Activated CD4-positive, alpha-beta T cell treated with anti-CD3 and anti-CD28 coated beads, Interleukin-2, amount 50 U/mL, for 48 hours (primary cell): ENCODE data around the gene INPP5F.
"Not testable (repeated sequence)": the region's sequence is repeated elsewhere in the genome, so short reads cannot be mapped to it uniquely, and the experiment has no call there.

Experiments used
- DNase-seq, 2 experiments: peaks; one replicate each; pipeline ENCODE4 v3.0.0-alpha.2; 2020

INPP5F gene

DNA sequence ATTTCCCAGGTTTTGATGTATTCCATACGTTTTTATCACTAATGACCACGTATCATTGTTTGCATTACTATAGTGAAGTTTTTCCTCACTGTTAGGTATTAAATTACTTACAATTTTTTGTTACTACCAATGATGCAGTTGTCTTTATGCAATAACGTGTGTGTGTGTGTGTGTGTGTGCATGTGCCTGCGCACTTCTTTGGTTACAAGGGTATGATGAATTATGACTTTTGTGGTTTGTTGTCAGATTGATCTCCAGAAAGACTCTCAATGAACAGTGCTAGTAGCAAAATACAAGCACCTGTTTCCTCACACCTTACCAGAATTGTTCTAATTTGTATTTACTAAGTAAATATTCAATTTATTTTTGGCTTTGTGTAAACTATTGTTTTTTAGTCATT, 95.3 kb downstream of the INPP5F start:
- no peak for DNase-seq

DNA sequence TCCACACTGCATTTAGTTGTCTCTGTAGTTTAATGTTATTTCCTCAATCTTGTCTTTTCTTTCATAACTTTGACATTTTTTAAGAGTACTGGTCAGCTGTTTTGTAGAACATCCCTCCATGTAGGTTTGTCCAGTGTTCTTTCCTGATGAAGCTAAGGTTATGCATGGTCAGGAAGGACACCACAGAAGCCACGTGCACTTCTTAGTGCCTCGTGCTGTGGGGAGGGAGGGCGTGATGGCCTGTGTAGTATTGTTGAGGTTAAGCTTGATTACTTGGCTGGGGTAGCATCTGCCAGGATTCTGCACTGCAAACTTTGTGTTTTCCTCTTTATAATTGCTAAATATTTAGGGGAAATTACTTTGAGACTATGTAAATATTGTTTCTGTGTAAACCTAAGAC, 98.4 kb downstream of the INPP5F start:
- no peak for DNase-seq

DNA sequence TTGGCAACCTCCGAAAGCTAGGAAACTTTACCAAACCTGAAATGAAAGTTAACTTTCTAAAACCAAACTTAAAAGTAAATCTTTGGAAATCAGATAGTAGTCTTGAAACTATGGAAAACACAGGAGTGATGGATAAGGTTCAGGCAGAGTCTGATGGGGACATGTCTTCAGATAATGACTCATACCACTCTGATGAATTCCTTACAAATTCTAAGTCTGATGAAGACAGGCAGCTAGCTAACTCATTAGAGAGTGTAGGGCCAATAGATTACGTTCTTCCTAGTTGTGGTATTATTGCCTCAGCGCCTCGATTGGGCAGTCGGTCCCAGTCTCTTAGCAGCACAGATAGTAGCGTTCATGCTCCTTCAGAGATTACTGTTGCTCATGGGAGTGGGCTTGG, 100.9 kb downstream of the INPP5F start:
- no peak for DNase-seq

DNA sequence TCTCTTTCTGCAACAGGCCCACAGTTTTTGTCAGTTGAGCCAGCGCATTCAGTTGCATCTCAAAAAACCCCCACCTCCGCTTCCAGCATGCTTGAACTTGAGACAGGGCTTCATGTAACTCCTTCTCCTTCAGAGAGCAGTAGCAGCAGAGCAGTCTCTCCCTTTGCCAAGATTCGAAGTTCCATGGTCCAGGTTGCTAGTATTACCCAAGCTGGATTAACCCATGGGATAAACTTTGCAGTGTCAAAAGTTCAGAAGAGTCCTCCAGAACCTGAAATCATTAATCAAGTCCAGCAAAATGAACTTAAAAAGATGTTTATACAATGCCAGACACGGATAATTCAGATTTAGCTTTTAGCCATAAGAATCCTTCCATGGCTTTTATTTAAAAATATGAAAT, 101.6 kb downstream of the INPP5F start:
- DNase-seq, result no peak

DNA sequence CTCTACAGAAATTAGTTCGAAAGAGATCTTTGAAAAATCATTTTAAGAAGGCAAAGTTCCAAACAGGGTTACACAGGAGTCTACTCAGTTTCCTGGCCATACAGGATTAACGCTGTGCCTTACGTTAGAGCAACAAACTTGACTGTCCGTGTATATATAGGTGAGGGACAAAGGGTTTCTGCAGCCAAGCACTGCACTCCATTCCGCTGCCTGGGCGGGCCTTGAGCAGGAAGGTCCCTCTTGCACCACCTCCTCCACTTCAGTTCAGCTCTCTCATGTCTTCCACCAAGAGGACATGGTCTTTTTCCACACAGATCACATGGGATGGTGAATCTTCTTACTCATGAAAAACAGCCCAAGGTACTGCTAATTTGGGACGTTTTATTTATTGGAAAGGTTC, 103.6 kb downstream of the INPP5F start:
- no peak for DNase-seq

DNA sequence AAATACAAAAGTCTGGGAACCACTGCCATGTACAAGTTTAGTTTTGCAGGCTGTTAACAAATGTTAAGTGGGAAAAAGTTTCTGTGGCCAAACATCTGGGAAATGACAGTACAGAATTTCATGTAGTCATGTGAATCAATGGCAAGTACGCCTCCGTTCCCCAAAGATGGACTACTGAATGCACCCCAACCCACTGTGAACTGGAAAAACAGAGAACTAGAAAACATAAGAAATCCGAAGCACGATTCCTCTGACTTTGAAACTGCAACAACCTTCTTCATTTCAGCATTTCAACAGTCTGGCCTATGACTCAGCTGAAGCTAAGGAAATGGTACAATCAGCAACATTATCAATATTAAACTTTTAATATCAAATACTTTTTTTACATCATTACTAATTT, 105.0 kb downstream of the INPP5F start:
- DNase-seq, result no peak

DNA sequence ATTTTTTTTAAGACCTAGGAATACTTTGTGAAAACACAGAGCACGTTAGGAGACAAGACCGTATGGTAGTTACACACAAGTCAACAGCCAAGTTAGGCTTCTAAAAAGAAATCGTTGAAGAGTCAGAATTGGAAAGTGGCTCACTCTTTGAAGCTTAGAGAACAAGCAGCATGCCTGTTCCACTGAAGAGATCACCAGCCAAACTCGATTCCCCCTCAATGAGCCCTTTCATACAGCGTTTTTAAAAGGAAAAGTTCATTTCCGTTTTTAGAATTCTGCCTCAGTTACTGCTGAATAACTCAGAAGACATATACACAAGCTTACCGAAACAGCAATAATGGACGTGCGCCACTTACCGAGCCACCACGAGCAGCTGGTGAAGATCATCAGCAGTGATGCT, 105.8 kb downstream of the INPP5F start:
- no peak for DNase-seq

DNA sequence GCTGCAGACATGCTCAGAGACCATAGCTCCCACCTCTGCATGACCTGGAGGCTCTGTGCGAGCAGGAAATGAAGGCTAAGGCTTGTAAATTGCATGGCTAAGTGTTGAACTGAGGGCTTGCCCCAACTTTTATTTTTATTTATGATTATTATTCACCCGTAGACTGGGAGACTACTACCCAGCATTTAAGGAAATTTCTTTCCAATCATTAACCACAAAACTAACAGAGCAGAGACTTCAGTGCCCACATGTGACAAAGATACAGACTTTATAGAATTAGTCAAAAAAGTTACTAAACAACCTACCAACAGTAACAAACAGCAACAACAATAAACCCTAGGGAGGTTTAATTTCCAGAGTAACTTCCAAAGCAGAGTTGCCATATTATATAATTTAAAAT, 107.1 kb downstream of the INPP5F start:
- DNase-seq, result no peak

DNA sequence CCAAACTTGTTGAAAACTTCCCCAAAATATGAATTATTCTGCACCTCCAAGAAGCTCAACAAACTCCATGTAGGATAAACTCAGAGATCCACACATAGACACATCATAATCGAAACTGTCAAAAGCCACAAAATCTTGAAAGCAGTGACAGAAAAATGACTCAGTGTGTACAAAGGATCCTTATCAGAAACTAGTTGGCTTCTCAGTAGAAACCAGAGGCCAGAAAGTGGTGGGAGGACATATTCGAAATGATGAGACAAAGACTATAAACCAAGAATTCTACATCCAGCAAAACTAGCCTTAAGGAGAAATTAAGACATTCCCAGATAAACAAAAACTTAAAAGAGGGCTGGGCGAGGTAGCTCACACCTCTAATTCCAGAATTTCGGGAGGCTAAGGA, 108.3 kb downstream of the INPP5F start:
- peak in 1 of 2 experiments; percentile 20 for DNase-seq

DNA sequence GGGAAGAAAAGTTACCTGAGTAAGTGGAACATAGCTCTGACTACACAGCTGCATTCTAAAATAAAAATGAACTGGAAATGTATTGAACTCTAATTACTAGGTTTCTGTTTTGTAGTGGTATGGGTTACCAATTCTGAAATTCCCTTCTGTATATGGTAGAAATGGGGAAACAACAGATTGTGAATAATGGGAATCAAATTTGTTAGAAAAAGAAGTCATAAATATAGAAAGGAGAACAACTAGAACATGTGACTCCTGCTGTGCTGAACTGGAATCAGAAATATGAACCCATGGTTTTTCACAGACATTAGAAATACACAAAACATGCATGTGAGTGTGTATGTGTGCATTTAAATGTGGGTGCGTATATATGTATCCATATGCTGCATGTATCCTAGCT, 119.8 kb downstream of the INPP5F start:
- DNase-seq, result no peak

DNA sequence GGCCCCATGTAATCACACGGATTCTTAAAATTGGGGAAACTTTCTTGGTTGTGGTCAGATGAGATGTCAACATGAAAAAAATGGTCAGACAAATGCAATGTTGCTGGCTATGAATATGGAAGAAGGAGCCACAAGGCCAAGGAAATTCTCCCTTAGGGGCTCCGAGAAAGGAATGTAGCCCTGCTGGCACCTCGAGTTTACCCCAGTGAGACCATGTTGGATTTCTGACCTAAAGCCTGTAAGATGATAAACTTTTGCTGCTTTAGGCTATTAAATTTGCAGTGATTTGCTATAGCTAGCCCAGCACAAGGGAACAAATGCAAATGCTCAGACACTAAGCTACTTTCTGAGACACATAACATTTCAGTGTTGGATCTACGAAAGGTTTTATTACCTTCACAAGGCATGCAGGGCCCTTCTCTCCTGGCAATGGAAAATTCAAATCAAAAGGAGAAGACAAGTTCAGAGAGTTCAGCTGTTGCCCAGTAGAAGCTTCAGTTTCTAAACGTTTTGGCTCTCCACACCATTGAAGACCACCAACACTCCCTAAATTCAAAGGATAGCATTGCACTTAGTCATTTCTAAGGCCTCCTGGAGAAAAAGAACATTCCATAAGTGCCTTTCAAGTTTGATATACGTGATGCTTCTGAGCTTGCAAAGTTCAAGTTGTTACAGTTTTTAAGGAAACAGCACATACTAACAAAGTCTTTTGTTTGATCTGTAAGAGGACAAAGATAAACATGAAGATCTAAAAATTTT, 123.4 kb downstream of the INPP5F start:
- DNase-seq, result no peak

DNA sequence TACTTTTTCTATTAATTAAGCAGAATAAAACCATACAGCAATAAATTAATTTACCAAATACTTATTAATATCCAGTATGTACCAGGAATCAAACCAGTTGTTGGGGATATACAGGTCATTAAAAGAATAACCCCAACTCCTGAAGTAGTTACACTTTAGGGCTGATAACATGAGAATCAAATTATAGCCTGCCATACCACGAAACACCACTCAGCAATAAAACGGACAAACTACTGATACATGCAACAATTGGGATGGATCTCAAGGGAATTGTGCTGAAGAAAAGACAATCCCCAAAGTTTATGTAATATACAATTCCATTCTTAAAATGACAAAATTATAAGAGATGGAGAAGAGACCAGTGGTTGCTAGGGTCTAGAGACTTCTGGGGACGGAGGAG, 124.1 kb downstream of the INPP5F start:
- DNase-seq, result no peak

DNA sequence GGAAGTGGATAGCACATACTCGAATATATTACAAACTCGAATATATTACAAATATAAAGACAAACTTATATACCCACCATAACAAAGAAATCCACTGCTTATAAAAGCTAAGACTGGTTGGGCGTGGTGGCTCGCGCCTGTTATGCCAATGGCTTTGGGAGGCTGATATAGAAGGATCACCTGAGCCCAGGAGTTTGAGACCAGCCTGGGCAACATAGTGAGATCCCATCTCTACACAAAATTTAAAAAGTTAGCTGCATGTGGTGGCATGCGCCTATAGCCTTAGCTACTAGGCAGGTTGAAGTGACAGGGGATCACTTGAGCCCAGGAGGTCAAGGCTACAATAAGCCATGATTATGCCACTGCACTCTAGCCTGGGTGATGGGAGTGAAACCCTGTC, 126.4 kb downstream of the INPP5F start:
- DNase-seq, result no peak

DNA sequence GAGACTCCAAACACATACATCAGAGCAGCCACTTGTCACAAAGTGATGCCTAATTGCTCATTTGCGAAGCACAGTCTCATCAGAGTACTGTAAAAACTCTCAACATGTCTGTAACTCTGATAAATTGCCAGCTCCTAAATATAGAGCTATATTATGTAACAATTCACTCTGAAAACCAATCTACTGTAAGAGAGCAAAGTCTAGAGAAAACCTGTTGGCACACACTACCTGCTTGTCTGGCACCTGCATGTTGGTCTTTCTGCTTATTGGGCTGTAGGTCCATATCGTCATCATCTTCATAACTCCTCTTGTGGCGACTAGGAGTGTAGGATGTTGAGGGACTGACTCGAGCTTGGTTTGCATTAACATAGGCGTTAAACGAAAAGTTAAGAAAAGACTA, 127.0 kb downstream of the INPP5F start:
- DNase-seq, result no peak

DNA sequence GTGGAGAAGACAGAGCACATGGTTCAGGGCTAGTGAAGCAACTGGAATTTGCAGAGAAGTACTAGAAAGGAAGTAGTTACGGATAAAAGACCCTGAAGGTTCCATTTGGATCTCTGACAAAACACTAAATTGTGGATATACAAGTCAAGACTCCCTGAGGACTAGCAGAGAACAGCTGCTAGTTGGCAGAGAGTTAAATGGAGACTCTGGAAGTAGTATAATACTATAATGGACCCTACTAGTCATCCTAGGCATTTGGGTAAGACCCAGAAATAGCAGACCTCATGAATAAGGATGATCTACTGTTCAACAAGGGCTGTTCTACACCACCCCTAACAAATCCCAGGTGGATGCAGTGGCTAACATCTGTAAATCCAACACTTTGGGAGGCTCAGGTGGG, 127.7 kb downstream of the INPP5F start:
- DNase-seq, result no peak

DNA sequence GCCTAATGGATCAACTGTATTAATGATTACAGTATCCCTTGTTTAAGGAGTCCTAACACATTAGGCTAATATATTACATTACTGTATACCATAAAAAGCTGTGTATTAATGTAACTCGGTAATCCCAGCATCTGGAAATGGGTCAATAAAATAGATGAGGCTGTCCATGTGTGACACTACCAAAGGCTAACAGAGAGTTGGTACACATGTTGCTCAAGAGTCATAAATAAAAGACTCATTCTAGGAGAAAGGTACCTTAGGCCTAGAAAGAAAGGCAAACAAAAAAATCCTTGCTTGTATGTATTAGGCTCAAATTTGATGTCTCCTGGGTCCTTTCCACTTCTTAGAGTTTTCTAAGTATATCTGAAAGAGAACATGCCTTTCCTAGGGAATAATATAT, 132.2 kb downstream of the INPP5F start:
- no peak for DNase-seq

DNA sequence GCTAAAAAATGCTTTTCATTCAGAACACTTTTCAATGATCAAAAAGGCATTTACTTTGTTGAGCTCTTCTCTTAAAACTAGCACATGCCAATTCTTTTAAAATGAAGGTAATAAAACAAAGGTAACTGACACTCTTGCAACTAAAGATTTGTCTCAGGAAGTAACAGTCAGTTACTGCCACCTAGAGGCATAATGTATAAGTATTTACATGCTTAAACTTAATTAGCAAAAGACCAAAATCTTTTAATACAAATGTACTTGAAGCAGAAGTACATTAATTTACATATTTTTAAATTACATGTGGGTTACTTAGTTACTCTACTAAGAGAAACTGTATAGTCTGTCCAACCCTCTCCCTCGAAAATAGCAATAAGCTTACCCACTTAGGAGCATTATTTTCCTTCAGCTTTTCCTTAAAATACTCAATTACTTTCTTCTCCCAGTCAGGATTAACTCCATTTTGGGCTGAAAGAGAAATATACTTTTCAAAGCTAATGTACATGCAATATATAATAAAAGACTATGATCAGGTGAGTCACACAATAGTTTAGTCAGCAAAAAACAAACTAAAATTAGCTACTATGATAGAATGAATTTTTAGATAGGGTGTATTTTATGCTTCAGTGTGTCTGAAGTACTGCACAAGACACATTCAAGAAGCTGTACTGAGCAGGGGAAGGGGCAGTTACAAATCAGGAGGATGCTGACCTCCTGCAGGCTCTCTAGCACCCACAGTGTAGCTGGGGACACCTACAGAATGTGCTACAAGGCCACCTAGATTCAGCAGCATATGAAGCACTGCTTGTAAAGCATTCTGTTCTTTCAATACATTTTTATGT, 133.8 kb downstream of the INPP5F start:
- DNase-seq, result no peak

DNA sequence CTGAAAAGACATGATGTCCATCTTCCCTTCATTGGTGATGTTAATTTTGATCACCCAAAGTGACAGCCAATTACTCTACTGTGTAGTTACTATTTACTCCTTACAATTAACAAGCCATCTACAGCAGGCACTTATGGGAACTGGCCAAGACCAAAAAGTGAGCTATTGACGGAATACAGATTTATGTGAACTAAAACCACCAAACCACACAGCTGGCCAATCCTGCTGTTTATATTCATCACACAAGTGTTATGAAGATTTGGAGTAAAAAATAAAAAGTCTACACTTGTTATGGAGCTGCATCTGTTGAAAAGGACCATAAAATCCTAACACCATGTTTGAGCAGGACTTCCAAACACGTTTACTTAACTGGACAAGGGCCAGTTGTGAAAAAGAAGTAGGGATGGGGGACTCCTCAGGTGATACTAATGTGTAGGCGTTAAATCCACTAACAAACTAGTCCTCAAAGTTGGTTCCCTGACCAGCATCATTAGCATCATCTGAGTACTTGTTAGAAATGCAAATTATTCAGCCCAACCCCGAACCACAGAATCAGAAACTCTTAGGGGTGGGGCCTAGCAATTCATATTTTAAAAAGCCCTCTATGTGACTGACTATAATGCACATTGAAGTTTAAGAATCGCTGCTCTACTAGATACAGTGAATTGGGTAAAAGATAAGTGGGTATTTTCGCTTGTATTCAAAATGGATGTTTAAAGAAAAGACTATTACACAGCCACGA, 135.2 kb downstream of the INPP5F start:
- DNase-seq, result no peak

DNA sequence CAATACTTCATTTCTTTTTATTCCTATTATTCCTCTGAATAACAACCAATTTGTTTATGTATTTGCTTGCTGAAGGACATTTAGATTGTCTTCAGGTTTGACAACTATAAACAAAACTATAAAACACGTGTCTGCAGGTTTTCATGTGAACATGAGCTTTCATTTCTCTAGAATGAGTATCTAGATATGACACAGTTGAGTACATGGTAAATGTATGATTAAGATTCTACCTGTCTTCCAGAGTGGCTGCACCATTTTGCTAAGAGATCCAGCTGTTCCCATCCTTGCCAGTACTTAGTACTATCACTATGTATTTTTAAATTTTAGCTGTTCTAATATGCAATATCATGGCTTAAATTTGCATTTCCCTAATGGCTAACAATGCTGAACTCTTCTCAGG, 136.7 kb downstream of the INPP5F start:
- no peak for DNase-seq

DNA sequence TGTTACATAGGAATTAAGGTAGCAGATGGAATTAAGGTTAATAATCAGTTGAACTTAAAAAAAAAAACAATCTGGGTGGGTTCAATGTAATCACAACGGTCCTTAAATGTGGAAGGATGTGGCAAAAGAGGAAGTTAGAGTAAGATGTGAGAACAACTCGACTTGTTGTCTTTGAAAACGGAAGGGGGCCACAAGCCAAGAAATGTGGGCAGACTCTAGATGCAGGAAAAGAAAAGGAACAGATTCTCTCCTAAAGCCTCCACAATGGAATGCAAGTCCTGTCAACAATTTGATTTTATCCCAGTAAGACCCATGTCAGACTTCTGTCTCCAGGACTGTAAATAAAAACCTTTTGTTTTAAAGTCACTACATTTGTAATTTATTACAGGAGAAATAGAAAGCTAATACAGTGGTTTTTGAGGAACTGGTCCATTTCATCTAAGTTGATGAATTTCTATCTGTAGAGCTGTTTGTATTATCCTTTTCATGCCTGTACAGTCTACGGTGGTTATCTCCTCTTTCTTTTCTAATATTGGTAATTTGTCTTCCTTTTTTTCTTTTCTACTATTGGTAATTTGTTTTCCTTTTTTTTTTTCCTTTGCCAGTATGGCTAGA, 138.2 kb downstream of the INPP5F start:
- DNase-seq, result no peak

DNA sequence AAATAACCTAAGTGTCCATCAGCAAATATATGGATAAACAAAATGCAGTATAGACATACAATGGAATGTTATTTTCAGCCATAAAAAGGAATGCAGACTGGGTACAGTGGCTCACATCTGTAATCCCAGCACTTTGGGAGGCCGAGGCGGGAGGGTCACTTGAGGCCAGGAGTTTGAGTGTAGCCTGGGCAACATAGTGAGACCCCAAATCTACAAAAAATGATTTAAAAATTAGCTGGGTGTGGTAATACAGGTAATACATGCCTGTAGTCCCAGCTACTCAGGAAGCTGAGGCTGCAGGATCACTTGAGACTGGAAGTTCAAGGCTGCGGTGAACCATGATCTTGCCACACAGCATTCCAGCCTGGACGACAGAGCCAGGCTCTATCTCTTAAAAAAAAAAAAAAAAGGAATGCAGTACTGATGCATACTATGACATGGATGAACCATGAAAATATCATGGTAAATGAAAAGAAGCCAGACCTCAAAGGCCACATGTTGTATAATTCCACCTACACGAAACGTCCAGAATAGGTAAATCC, 139.9 kb downstream of the INPP5F start:
- no peak for DNase-seq

DNA sequence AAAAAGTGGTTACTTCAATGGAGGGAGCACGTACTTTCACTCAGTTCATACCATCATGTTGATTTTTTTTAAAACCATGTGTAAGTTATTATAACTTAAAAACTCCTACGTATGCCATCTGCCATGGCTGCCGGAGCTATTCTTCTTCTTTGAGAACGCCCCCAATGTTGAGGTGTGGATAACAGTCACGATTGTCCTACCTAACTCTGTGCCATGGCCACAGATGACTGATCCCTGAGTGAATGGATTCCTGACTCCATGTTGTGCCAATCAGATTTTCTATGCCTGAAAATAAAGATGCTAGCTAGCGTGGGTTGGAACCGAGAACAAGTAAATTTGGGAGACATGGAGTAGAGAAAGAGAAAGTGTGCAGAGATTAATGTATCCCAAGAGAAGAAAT, 141.5 kb downstream of the INPP5F start:
- no peak for DNase-seq

DNA sequence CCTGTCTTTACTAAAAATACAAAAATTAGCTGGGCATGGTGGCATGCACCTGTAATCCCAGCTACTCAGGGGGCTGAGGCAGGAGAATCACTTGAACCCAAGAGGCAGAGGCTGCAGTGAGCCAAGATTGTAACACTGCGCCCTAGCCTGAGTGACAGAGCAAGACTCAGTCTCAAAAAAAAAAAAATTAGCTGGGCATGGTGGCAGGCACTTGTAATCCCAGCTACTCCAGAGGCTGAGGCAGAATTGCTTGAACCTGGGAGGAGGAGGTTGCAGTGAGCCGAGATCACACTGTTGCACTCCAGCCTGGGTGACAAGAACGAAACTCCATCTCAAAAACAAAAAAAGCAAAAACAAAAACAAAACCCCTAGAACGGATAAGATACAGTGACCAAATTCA, 143.5 kb downstream of the INPP5F start:
- not testable (repeated sequence) for DNase-seq
